Tibial nerve (tissue), 4 donors: Measurements from ENCODE around the gene DESI1. TPM values are rescaled to one million over a fixed set of nuclear protein-coding genes. Genes with fewer than 3 reads are reported as not detected.

Experiments used
- DNase-seq, 2 donors: peaks; one replicate each; pipeline ENCODE4 v3.0.0-alpha.2; 2019; ENCODE audit warnings: low spot score in 2 of 2
- H3K27ac ChIP-seq, 4 donors: fragments of 200-600 bp; sonication (generic) in 3 of 4; one replicate each; pipeline ENCODE4 v1.5.1; 2017 to 2019; ENCODE audit warnings: mild to moderate bottlenecking in 1 of 4
- H3K27me3 ChIP-seq, 2 donors: fragments of 200-600 bp; sonication (generic) in 1 of 2; one replicate each; pipeline versions ENCODE4 v1.5.1 to v1.6.0; 2017 to 2019
- H3K36me3 ChIP-seq, 3 donors: fragments of 200-600 bp; sonication (generic); one replicate each; pipeline ENCODE4 v1.5.1; 2018 to 2019
- H3K4me1 ChIP-seq, 4 donors: fragments of 200-600 bp; sonication (generic) in 3 of 4; one replicate each; pipeline ENCODE4 v1.5.1; 2017 to 2019
- H3K4me3 ChIP-seq, 4 donors: fragments of 200-600 bp; sonication (generic) in 3 of 4; one replicate each; pipeline ENCODE4 v1.5.1; 2017 to 2019; ENCODE audit warnings: mild to moderate bottlenecking in 1 of 4, moderate library complexity in 1 of 4
- H3K9me3 ChIP-seq, 4 donors: fragments of 200-600 bp; sonication (generic) in 3 of 4; one replicate each; pipeline ENCODE4 v1.5.1; 2017 to 2019
- EP300 ChIP-seq, 2 donors: sonication (generic); formaldehyde crosslinking; IDR thresholded peaks; one replicate each; pipeline ENCODE4 v1.6.1; 2017; ENCODE audit warnings: antibody characterized with exemption in 2 of 2, mild to moderate bottlenecking in 1 of 2
- POLR2A ChIP-seq, 2 donors: fragments of 450-650 bp; IDR thresholded peaks; one replicate each; pipeline ENCODE4 v1.6.1; 2017; ENCODE audit warnings: antibody characterized with exemption in 2 of 2, mild to moderate bottlenecking in 2 of 2, moderate library complexity in 2 of 2
- WGBS, 2 donors: methylation state at CpG; one replicate each; pipeline ENCODE4 v1.1.5; 2018; 5-methylcytosine and 5-hydroxymethylcytosine counted together
- total RNA-seq, 4 donors: library from RNA; depleted of rRNA; stranded (reverse); fragments of >200 nt; gene quantifications; one replicate each; pipeline ENCODE4 v1.1.0, GENCODE V29; 2016
- TF ChIP-seq, protein P1 (sequence below), 5 experiments: fragments of 200-600 bp in 3 of 5; fragments of 450-650 bp in 2 of 5; sonication (generic) in 3 of 5; IDR thresholded peaks; one replicate each; pipeline ENCODE4 v1.5.1; 2016 to 2019; ENCODE audit warnings: antibody characterized with exemption in 5 of 5, mild to moderate bottlenecking in 3 of 5, moderate library complexity in 2 of 5

The DESI1 gene
- total RNA-seq, 4 donors from 2014 or later, result 16.5 to 24.6 (median 19.2) TPM

DNA sequence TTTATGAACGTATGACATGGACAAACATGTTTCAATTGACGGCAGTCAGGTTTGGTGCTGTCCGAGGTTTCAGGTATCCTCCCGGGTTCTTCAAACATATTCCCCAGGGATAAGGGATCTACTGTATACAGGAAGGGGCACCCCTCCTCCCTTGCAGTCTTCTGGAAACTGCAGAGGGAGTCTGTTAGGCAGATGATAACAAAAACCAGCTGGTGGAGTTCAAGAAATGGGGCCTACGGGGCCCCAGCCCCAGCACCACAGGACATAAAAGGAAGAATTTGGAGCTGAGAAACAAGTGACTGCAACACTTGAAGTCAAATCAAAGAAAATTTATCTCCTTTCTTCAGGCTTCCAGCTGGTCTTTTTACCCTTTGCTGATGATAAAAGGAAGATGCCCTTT is 35.7 kb upstream of the DESI1 start:
- TF ChIP-seq, protein P1, sequence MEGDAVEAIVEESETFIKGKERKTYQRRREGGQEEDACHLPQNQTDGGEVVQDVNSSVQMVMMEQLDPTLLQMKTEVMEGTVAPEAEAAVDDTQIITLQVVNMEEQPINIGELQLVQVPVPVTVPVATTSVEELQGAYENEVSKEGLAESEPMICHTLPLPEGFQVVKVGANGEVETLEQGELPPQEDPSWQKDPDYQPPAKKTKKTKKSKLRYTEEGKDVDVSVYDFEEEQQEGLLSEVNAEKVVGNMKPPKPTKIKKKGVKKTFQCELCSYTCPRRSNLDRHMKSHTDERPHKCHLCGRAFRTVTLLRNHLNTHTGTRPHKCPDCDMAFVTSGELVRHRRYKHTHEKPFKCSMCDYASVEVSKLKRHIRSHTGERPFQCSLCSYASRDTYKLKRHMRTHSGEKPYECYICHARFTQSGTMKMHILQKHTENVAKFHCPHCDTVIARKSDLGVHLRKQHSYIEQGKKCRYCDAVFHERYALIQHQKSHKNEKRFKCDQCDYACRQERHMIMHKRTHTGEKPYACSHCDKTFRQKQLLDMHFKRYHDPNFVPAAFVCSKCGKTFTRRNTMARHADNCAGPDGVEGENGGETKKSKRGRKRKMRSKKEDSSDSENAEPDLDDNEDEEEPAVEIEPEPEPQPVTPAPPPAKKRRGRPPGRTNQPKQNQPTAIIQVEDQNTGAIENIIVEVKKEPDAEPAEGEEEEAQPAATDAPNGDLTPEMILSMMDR (IDR thresholded peaks at IDR 0.05), result no peak
- TF ChIP-seq POLR2A (IDR thresholded peaks at IDR 0.05), result no peak
- TF ChIP-seq EP300 (IDR thresholded peaks at IDR 0.05), result no peak
- H3K9me3 ChIP-seq, result no peaks in the 10 kb centered on the region
- H3K4me1 ChIP-seq, result no peaks in the 10 kb centered on the region
- DNase-seq, result no peak
- no peak overlapping the region for H3K27ac ChIP-seq
- H3K36me3 ChIP-seq, result peaks cover 7 to 100% (median 66%) of the 10 kb centered on the region in 3 donors
- H3K27me3 ChIP-seq, result no peaks in the 10 kb centered on the region
- WGBS, 2 donors, result 68 to 73% methylated on average over 5 of the region's 5 CpGs
- no peak overlapping the region for H3K4me3 ChIP-seq

DNA sequence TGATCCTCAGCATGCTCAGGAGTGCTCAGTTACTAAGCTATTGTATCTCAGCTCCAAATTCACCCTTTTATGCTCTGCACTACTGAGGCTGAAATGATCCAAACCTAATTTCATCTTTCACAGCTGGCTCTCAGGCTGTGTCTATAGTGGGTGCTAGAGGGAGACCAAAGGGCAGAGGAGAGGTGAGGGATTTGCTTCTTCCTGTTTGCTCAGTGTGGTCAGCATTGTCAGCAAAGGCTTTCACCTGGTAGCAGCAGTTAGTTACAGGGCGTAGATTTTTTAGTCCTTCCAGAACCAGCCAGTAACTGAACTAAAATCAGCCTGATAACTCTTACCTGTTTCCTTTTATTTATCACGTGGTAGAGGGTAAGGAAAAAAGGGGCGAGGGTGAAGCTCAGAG is 33.5 kb upstream of the DESI1 start:
- TF ChIP-seq, protein P1 (IDR thresholded peaks at IDR 0.05), result no peak
- TF ChIP-seq EP300 (IDR thresholded peaks at IDR 0.05) (no peak), POLR2A (IDR thresholded peaks at IDR 0.05) (no peak)
- 90 to 95% methylated on average over 3 of the region's 3 CpGs for WGBS, 2 donors
- H3K36me3 ChIP-seq, result peaks cover 7 to 99% (median 52%) of the 10 kb centered on the region in 3 donors
- no peak overlapping the region for H3K27ac ChIP-seq
- H3K4me1 ChIP-seq, result no peaks in the 10 kb centered on the region
- no peak for DNase-seq
- no peaks in the 10 kb centered on the region for H3K27me3 ChIP-seq
- H3K9me3 ChIP-seq, result no peaks in the 10 kb centered on the region
- no peak overlapping the region for H3K4me3 ChIP-seq

DNA sequence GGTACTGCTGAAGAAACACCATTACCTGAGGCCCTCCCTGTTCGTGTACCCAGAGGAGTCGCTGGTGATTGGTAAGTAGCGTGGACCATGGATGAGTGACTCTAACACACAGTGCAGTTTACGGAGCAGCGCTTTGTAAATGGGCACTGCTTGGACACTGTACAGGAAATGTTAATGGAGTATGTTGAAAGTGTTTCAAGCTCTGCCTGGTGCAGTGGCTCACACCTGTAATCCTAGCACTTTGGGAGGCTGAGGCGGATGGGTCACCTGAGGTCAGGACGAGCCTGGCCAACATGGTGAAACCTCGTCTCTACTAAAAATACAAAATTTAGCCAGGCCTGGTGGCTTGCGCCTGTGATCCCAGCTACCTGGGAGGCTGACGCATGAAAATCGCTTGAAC is 30.0 kb upstream of the DESI1 start:
- 95 to 97% methylated on average over 11 of the region's 11 CpGs for WGBS, 2 donors
- no peak overlapping the region for H3K27ac ChIP-seq
- H3K4me3 ChIP-seq, result no peak overlapping the region
- peaks cover 7 to 98% (median 42%) of the 10 kb centered on the region in 3 donors for H3K36me3 ChIP-seq
- no peaks in the 10 kb centered on the region for H3K27me3 ChIP-seq
- TF ChIP-seq POLR2A (IDR thresholded peaks at IDR 0.05) (no peak), EP300 (IDR thresholded peaks at IDR 0.05) (no peak)
- TF ChIP-seq, protein P1 (IDR thresholded peaks at IDR 0.05), result no peak
- no peaks in the 10 kb centered on the region for H3K4me1 ChIP-seq
- DNase-seq, result no peak
- H3K9me3 ChIP-seq, result no peaks in the 10 kb centered on the region

DNA sequence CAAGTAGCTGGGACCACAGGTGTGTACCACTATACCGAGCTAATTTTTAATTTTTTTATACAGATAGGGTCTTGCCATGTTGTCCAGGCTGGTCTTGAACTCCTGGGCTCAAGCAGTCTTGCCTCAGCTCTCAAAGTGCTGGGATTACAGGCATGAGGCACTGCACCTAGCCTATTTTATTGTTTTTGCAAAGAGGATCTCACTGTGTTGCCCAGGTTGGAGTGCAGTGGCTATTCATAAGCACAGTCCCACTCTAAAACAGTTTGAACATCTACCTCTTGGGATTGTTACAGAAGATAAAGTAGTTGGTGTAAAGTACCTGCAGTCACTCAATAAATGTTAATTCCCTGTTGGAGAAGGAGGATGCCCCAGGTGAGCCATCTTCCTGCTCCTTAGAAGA is 29.4 kb upstream of the DESI1 start:
- H3K27me3 ChIP-seq, result no peaks in the 10 kb centered on the region
- WGBS, 2 donors, result 100% methylated on average over 1 of the region's 1 CpG
- H3K27ac ChIP-seq, result no peak overlapping the region
- H3K36me3 ChIP-seq, result peaks cover 7 to 98% (median 36%) of the 10 kb centered on the region in 3 donors
- TF ChIP-seq, protein P1 (IDR thresholded peaks at IDR 0.05), result no peak
- no peak overlapping the region for H3K4me3 ChIP-seq
- H3K4me1 ChIP-seq, result no peaks in the 10 kb centered on the region
- H3K9me3 ChIP-seq, result no peaks in the 10 kb centered on the region
- no peak for DNase-seq

DNA sequence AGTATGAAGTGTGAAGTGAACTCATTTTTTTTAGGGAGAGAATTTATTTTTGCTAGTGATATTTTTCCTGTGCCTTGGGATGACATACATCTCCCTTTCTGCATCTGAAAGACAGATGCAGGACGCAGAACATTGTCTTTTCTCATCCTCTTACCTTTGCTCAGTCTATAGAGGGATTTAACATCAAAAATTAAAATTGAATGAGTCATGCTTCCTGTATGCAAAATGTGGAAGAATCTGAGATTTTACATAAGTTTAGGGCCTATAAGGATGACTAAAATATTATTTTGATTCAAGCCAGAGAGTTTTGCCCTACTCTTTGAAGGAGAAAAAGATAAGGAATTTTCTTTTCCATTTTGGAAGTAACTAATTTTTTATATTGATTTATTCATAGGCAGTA is 27.6 kb upstream of the DESI1 start:
- 91 to 94% methylated on average over 1 of the region's 1 CpG for WGBS, 2 donors
- no peak overlapping the region for H3K4me3 ChIP-seq
- H3K27ac ChIP-seq, result no peak overlapping the region
- TF ChIP-seq, protein P1 (IDR thresholded peaks at IDR 0.05), result no peak
- TF ChIP-seq POLR2A (IDR thresholded peaks at IDR 0.05) (no peak), EP300 (IDR thresholded peaks at IDR 0.05) (no peak)
- no peaks in the 10 kb centered on the region for H3K9me3 ChIP-seq
- no peak for DNase-seq
- peaks cover 7 to 98% (median 27%) of the 10 kb centered on the region in 3 donors for H3K36me3 ChIP-seq
- no peaks in the 10 kb centered on the region for H3K27me3 ChIP-seq
- no peaks in the 10 kb centered on the region for H3K4me1 ChIP-seq
